ENCODE measurements around the gene USP9Y. TPM values are rescaled to one million over a fixed set of nuclear protein-coding genes. Genes with fewer than 3 reads are reported as not detected.

Gene USP9Y
- total and polyA plus RNA-seq, 10 of the 15 experiments (the other 5 are each of a cell fraction or from before 2014, with no cell fraction given): 0.08 TPM; not detected in 9

DNA sequence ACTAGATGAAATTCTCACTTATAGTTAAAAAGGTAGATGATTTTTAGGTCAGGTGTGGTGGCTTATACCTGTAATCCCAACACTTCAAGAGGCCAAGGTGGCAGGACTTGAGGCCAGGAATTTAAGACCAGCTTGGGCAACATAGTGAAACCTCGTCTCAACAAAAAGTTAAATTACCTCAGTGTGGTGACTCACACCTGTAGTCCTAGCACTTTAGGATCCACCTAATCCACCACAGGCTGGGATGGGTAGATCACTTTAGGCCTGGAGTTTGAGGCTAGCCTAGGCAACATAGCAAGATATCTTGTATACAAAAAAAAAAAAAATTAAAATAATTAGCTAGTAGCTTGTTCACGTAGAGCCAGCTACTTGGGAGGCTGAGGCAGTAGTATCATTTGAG lies 140.3 kb downstream of the USP9Y start:
- WGBS (ENCODE audit: insufficient coverage, insufficient replicate concordance, low lambda C conversion rate, missing lambda C conversion rate): no CpG with 5 or more reads among the region's 2 CpGs
- ChIA-PET SMC1A (ENCODE audit: uncharacterized antibody, unreplicated experiment) (no interaction called here), POLR2A (no interaction called here), RAD21 (ENCODE audit: unreplicated experiment) (no interaction called here), CTCF (no interaction called here)
- intact Hi-C loops (cut with micrococcal nuclease; ENCODE audit: unreplicated experiment): no loop called here
- no peak for ATAC-seq
- H2AFZ ChIP-seq (ENCODE audit: control insufficient read depth, low read depth, low read length): no peak overlapping the region
- H3K9ac ChIP-seq (ENCODE audit: control insufficient read depth, insufficient read depth, low read length): no peak overlapping the region
- no peak overlapping the region for H3K4me2 ChIP-seq (ENCODE audit: control insufficient read depth, insufficient read depth)
- no peak overlapping the region for H3K4me3 ChIP-seq
- no peak for FAIRE-seq
- H3K9me3 ChIP-seq (replicated peaks; ENCODE audit: control insufficient read depth, insufficient read depth, low read length): no peaks in the 10 kb centered on the region
- H3K4me1 ChIP-seq (ENCODE audit: control insufficient read depth, insufficient read depth, low read length): no peaks in the 10 kb centered on the region
- DNase-seq (ENCODE audit: low read depth, low spot score): no peak
- no TSS peak for BruUV-seq (replicated peaks)
- no peaks in the 10 kb centered on the region for H3K36me3 ChIP-seq (ENCODE audit: control insufficient read depth in 2 of 2, insufficient read depth in 2 of 2, low read length in 1 of 2)
- no peak overlapping the region for H3K27ac ChIP-seq (ENCODE audit: control insufficient read depth, insufficient read depth)
- in situ Hi-C loops (cut with MboI): no loop called here
- H4K20me1 ChIP-seq (ENCODE audit: control insufficient read depth, insufficient read depth): no peaks in the 10 kb centered on the region
- H3K79me2 ChIP-seq (ENCODE audit: control insufficient read depth, insufficient read depth, low read length): no peaks in the 10 kb centered on the region
- H3K27me3 ChIP-seq (replicated peaks in 1 of 2; ENCODE audit: control insufficient read depth in 2 of 2, insufficient read depth in 2 of 2, low read length in 1 of 2): no peaks in the 10 kb centered on the region
- TF ChIP-seq EED (IDR thresholded peaks at IDR 0.05; ENCODE audit: low read depth) (no peak), ELK1 (IDR thresholded peaks at IDR 0.05; ENCODE audit: low read depth, low read length) (no peak), BRCA1 (IDR thresholded peaks at IDR 0.05; ENCODE audit: low read depth, low read length) (no peak), CREM (IDR thresholded peaks at IDR 0.05; ENCODE audit: low read depth) (no peak), IRF4 (IDR thresholded peaks at IDR 0.05; ENCODE audit: low read depth, low read length) (no peak), RB1 (IDR thresholded peaks at IDR 0.05; ENCODE audit: borderline replicate concordance) (no peak), JUND (IDR thresholded peaks at IDR 0.05; ENCODE audit: low read depth, low read length) (no peak), E2F8 (IDR thresholded peaks at IDR 0.05; ENCODE audit: low read depth, partially characterized antibody) (no peak), NR2F1 (conservative IDR thresholded peaks at IDR 0.05) (no peak), SUPT20H (IDR thresholded peaks at IDR 0.05; ENCODE audit: borderline replicate concordance, control insufficient read depth, low read depth, low read length) (no peak), GABPA (IDR thresholded peaks at IDR 0.05; ENCODE audit: low read depth) (no peak), WRNIP1 (IDR thresholded peaks at IDR 0.05; ENCODE audit: borderline replicate concordance, low read depth, low read length) (no peak)
- TF ChIP-seq, protein P1, sequence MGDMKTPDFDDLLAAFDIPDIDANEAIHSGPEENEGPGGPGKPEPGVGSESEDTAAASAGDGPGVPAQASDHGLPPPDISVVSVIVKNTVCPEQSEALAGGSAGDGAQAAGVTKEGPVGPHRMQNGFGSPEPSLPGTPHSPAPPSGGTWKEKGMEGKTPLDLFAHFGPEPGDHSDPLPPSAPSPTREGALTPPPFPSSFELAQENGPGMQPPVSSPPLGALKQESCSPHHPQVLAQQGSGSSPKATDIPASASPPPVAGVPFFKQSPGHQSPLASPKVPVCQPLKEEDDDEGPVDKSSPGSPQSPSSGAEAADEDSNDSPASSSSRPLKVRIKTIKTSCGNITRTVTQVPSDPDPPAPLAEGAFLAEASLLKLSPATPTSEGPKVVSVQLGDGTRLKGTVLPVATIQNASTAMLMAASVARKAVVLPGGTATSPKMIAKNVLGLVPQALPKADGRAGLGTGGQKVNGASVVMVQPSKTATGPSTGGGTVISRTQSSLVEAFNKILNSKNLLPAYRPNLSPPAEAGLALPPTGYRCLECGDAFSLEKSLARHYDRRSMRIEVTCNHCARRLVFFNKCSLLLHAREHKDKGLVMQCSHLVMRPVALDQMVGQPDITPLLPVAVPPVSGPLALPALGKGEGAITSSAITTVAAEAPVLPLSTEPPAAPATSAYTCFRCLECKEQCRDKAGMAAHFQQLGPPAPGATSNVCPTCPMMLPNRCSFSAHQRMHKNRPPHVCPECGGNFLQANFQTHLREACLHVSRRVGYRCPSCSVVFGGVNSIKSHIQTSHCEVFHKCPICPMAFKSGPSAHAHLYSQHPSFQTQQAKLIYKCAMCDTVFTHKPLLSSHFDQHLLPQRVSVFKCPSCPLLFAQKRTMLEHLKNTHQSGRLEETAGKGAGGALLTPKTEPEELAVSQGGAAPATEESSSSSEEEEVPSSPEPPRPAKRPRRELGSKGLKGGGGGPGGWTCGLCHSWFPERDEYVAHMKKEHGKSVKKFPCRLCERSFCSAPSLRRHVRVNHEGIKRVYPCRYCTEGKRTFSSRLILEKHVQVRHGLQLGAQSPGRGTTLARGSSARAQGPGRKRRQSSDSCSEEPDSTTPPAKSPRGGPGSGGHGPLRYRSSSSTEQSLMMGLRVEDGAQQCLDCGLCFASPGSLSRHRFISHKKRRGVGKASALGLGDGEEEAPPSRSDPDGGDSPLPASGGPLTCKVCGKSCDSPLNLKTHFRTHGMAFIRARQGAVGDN (IDR thresholded peaks at IDR 0.05): no peak
- TF ChIP-seq, protein P2, sequence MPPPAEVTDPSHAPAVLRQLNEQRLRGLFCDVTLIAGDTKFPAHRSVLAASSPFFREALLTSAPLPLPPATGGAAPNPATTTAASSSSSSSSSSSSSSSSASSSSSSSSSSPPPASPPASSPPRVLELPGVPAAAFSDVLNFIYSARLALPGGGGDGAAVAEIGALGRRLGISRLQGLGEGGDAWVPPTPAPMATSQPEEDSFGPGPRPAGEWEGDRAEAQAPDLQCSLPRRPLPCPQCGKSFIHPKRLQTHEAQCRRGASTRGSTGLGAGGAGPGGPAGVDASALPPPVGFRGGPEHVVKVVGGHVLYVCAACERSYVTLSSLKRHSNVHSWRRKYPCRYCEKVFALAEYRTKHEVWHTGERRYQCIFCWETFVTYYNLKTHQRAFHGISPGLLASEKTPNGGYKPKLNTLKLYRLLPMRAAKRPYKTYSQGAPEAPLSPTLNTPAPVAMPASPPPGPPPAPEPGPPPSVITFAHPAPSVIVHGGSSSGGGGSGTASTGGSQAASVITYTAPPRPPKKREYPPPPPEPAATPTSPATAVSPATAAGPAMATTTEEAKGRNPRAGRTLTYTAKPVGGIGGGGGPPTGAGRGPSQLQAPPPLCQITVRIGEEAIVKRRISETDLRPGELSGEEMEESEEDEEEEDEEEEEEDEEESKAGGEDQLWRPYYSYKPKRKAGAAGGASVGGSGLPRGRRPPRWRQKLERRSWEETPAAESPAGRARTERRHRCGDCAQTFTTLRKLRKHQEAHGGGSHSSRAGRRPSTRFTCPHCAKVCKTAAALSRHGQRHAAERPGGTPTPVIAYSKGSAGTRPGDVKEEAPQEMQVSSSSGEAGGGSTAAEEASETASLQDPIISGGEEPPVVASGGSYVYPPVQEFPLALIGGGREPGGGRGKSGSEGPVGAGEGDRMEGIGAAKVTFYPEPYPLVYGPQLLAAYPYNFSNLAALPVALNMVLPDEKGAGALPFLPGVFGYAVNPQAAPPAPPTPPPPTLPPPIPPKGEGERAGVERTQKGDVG (CRISPR knock-in tag; IDR thresholded peaks at IDR 0.05): no peak

All from GM12878 (cell line).